GM18517 (cell line): ENCODE data around the gene TBX15.

Source experiments
- ATAC-seq: cut with Tn5 transposase; IDR thresholded peaks from one replicate; pipeline ENCODE4 v1.9.1; 2021; ENCODE audit warnings: mild to moderate bottlenecking, moderate library complexity; ENCODE audit not compliant: unreplicated experiment

The TBX15 gene

GRCh38 chr1:118985640-118986554 is 2.2 kb downstream of the TBX15 start:
- ATAC-seq = no peak

GRCh38 chr1:118984722-118985639 is 3.2 kb downstream of the TBX15 start:
- ATAC-seq = no peak

- no peak for ATAC-seq
These were observed 3.9 kb downstream of the TBX15 start for GRCh38 chr1:118984086-118984721.

- ATAC-seq = no peak
These were observed 4.5 kb downstream of the TBX15 start for GRCh38 chr1:118983558-118984041.

- no peak for ATAC-seq
These were observed 5.2 kb downstream of the TBX15 start for GRCh38 chr1:118982821-118983557.

GRCh38 chr1:118982266-118982665 is 5.9 kb downstream of the TBX15 start:
- no peak for ATAC-seq

GRCh38 chr1:118981436-118981835 is 6.7 kb downstream of the TBX15 start:
- ATAC-seq = no peak

- no peak for ATAC-seq
These were observed 8.2 kb downstream of the TBX15 start for GRCh38 chr1:118979754-118980575.

GRCh38 chr1:118978914-118979701 is 9.0 kb downstream of the TBX15 start:
- ATAC-seq = no peak

GRCh38 chr1:118977600-118977999 is 10.5 kb downstream of the TBX15 start:
- ATAC-seq = no peak

- ATAC-seq = no peak
These were observed 13.5 kb downstream of the TBX15 start for GRCh38 chr1:118974661-118975060.

GRCh38 chr1:118973531-118974137 is 14.5 kb downstream of the TBX15 start:
- ATAC-seq = no peak

- no peak for ATAC-seq
These were observed 15.1 kb downstream of the TBX15 start for GRCh38 chr1:118973032-118973431.

GRCh38 chr1:118970451-118970850 is 17.7 kb downstream of the TBX15 start:
- no peak for ATAC-seq

GRCh38 chr1:118963456-118964430 is 24.4 kb downstream of the TBX15 start:
- no peak for ATAC-seq

GRCh38 chr1:118963138-118963455 is 25.0 kb downstream of the TBX15 start:
- ATAC-seq = no peak

- ATAC-seq = no peak
These were observed 27.0 kb downstream of the TBX15 start for GRCh38 chr1:118961156-118961555.
